Measurements from ENCODE around the gene ITGA2B.

DNA sequence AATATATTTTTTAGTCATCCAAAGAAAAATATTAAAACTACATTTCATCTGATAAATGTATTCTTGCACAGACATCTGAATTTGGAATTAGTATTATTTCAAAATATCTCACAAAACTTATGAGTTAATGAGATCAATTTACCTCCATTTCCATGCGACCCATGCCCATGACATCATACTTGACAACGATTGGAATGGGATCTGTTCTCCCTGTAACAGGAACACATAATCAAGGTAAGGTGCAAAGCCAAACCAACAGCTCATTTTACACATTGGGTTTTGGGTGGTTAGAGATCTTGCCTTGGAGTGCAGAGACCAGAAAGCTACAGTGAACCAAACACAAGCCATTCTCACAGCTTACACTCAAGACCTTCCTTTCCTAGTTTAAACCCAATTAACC is 46.9 kb upstream of the ITGA2B start:
- no peak for TF ChIP-seq EZH2 (IDR thresholded peaks at IDR 0.05; ENCODE audit: borderline replicate concordance, low read length)
- TF ChIP-seq, protein P1, sequence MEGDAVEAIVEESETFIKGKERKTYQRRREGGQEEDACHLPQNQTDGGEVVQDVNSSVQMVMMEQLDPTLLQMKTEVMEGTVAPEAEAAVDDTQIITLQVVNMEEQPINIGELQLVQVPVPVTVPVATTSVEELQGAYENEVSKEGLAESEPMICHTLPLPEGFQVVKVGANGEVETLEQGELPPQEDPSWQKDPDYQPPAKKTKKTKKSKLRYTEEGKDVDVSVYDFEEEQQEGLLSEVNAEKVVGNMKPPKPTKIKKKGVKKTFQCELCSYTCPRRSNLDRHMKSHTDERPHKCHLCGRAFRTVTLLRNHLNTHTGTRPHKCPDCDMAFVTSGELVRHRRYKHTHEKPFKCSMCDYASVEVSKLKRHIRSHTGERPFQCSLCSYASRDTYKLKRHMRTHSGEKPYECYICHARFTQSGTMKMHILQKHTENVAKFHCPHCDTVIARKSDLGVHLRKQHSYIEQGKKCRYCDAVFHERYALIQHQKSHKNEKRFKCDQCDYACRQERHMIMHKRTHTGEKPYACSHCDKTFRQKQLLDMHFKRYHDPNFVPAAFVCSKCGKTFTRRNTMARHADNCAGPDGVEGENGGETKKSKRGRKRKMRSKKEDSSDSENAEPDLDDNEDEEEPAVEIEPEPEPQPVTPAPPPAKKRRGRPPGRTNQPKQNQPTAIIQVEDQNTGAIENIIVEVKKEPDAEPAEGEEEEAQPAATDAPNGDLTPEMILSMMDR (conservative IDR thresholded peaks at IDR 0.05 in 1 of 2, IDR thresholded peaks at IDR 0.05 in 1 of 2; ENCODE audit: extremely low read depth in 1 of 2, insufficient read depth in 1 of 2, low read depth in 1 of 2, low read length in 2 of 2) = no peak
